ENCODE results near the gene ARHGEF28. TPM values are rescaled to one million over a fixed set of nuclear protein-coding genes. Genes with fewer than 3 reads are reported as not detected.

The ARHGEF28 gene
- total RNA-seq, 1 donor from 2014 or later = 9.3 TPM

- Mint-ChIP-seq H3K9me3 (ENCODE audit: low read depth) (no peaks in the 10 kb centered on the region), H3K27ac (ENCODE audit: unreplicated experiment) (no peak overlapping the region), H3K4me1 (ENCODE audit: low read depth) (peaks cover 10% of the 10 kb centered on the region), H3K36me3 (ENCODE audit: low read depth) (no peaks in the 10 kb centered on the region), H3K4me3 (ENCODE audit: unreplicated experiment) (no peak overlapping the region), H3K27me3 (ENCODE audit: low read depth) (no peaks in the 10 kb centered on the region)
- no peak for DNase-seq (ENCODE audit: low spot score)
- TF ChIP-seq CTCF (IDR thresholded peaks at IDR 0.05) = no peak
Measured at GRCh38 chr5:73789851-73790281, 163.9 kb downstream of the ARHGEF28 start.

- DNase-seq (ENCODE audit: low spot score) = no peak
- H3K27ac Mint-ChIP-seq (ENCODE audit: unreplicated experiment) = no peak overlapping the region
- no peaks in the 10 kb centered on the region for H3K9me3 Mint-ChIP-seq (ENCODE audit: low read depth)
- peaks cover 1% of the 10 kb centered on the region for H3K36me3 Mint-ChIP-seq (ENCODE audit: low read depth)
- H3K4me1 Mint-ChIP-seq (ENCODE audit: low read depth) = peaks cover 14% of the 10 kb centered on the region
- no peak overlapping the region for H3K4me3 Mint-ChIP-seq (ENCODE audit: unreplicated experiment)
- no peaks in the 10 kb centered on the region for H3K27me3 Mint-ChIP-seq (ENCODE audit: low read depth)
- TF ChIP-seq CTCF (IDR thresholded peaks at IDR 0.05) = no peak
Measured at GRCh38 chr5:73791389-73791788, 165.4 kb downstream of the ARHGEF28 start.

GRCh38 chr5:73792687-73793320, 166.8 kb downstream of the ARHGEF28 start:
- H3K9me3 Mint-ChIP-seq (ENCODE audit: low read depth) = no peaks in the 10 kb centered on the region
- no peak overlapping the region for H3K4me3 Mint-ChIP-seq (ENCODE audit: unreplicated experiment)
- peaks cover 28% of the 10 kb centered on the region for H3K4me1 Mint-ChIP-seq (ENCODE audit: low read depth)
- H3K27me3 Mint-ChIP-seq (ENCODE audit: low read depth) = no peaks in the 10 kb centered on the region
- peak; percentile 98 for TF ChIP-seq CTCF (IDR thresholded peaks at IDR 0.05)
- H3K27ac Mint-ChIP-seq (ENCODE audit: unreplicated experiment) = no peak overlapping the region
- peaks cover 1% of the 10 kb centered on the region for H3K36me3 Mint-ChIP-seq (ENCODE audit: low read depth)
- DNase-seq (ENCODE audit: low spot score) = no peak

- no peak for DNase-seq (ENCODE audit: low spot score)
- Mint-ChIP-seq H3K27ac (ENCODE audit: unreplicated experiment) (no peak overlapping the region), H3K36me3 (ENCODE audit: low read depth) (peaks cover 5% of the 10 kb centered on the region), H3K27me3 (ENCODE audit: low read depth) (no peaks in the 10 kb centered on the region), H3K4me3 (ENCODE audit: unreplicated experiment) (no peak overlapping the region), H3K4me1 (ENCODE audit: low read depth) (peaks cover 28% of the 10 kb centered on the region), H3K9me3 (ENCODE audit: low read depth) (no peaks in the 10 kb centered on the region)
- TF ChIP-seq CTCF (IDR thresholded peaks at IDR 0.05) = no peak
Measured at GRCh38 chr5:73793911-73794310, 167.9 kb downstream of the ARHGEF28 start.

- no peaks in the 10 kb centered on the region for H3K27me3 Mint-ChIP-seq (ENCODE audit: low read depth)
- no peak for DNase-seq (ENCODE audit: low spot score)
- H3K4me1 Mint-ChIP-seq (ENCODE audit: low read depth) = peaks cover 28% of the 10 kb centered on the region
Measured at GRCh38 chr5:73796164-73797131, 170.5 kb downstream of the ARHGEF28 start.

More at GRCh38 chr5:73796164-73797131, 170.5 kb downstream of the ARHGEF28 start:
- peak overlapping the region; percentile 98 for H3K27ac Mint-ChIP-seq (ENCODE audit: unreplicated experiment)
- peak overlapping the region; percentile 24 for H3K4me3 Mint-ChIP-seq (ENCODE audit: unreplicated experiment)
- H3K36me3 Mint-ChIP-seq (ENCODE audit: low read depth) = peaks cover 5% of the 10 kb centered on the region
- no peaks in the 10 kb centered on the region for H3K9me3 Mint-ChIP-seq (ENCODE audit: low read depth)
- TF ChIP-seq CTCF (IDR thresholded peaks at IDR 0.05) = no peak

Data from chondrocyte (in vitro differentiated cells).